ENCODE data around the gene PRICKLE4.

DNA sequence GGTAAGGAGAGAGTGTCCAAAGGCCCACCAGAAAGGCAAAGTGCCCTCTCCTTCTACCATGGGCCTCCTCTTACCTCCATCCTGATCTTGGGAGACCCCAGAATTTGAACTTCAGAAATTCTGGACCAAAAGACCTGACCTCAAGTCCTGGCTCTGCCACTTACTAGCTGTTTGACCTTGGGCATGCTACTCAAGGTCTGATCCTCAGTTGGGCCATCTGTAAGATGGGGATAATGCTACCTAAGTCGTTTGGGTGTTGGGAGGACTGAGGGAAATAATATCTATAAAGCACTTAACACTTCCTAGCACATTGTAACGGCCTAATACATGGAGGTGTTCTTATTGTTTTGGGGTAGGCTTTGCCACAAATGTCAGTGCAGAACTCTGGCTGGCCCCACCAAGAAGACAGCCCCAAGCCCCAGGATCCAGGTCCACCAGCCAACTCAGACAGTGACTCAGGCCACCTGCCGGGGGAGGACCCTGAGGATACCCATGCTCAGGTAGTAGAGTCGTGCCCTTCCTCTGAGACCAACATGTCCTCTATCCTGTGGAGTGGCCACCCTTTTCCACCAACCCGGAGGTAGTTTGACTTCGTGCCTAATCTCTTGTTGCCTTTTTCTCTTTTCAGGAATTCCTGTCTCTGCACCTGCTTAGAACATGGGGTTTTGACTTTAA, 2.7 kb downstream of the PRICKLE4 start:
- TF ChIP-seq KLF7 (tag by site-specific recombination; IDR thresholded peaks at IDR 0.05; ENCODE audit: borderline replicate concordance), result no peak
- no peak for TF ChIP-seq CTCF (tag by site-specific recombination; IDR thresholded peaks at IDR 0.05)
- no peak for TF ChIP-seq REST (tag by site-specific recombination; IDR thresholded peaks at IDR 0.05)
- TF ChIP-seq, protein P1, sequence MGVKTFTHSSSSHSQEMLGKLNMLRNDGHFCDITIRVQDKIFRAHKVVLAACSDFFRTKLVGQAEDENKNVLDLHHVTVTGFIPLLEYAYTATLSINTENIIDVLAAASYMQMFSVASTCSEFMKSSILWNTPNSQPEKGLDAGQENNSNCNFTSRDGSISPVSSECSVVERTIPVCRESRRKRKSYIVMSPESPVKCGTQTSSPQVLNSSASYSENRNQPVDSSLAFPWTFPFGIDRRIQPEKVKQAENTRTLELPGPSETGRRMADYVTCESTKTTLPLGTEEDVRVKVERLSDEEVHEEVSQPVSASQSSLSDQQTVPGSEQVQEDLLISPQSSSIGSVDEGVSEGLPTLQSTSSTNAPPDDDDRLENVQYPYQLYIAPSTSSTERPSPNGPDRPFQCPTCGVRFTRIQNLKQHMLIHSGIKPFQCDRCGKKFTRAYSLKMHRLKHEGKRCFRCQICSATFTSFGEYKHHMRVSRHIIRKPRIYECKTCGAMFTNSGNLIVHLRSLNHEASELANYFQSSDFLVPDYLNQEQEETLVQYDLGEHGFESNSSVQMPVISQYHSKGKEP (tag by site-specific recombination; IDR thresholded peaks at IDR 0.05), result no peak
- no peak for TF ChIP-seq ZNF777 (tag by site-specific recombination; IDR thresholded peaks at IDR 0.05; ENCODE audit: borderline replicate concordance)
- TF ChIP-seq ZNF639 (tag by site-specific recombination; IDR thresholded peaks at IDR 0.05), result no peak
- TF ChIP-seq, protein P2, sequence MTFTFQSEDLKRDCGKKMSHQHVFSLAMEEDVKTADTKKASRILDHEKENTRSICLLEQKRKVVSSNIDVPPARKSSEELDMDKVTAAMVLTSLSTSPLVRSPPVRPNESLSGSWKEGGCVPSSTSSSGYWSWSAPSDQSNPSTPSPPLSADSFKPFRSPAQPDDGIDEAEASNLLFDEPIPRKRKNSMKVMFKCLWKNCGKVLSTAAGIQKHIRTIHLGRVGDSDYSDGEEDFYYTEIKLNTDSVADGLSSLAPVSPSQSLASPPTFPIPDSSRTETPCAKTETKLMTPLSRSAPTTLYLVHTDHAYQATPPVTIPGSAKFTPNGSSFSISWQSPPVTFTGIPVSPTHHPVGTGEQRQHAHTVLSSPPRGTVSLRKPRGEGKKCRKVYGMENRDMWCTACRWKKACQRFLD (tag by site-specific recombination; IDR thresholded peaks at IDR 0.05), result no peak
- TF ChIP-seq ZNF548 (tag by site-specific recombination; IDR thresholded peaks at IDR 0.05), result no peak
- TF ChIP-seq ZBTB48 (tag by site-specific recombination; IDR thresholded peaks at IDR 0.05), result no peak
